Ecto neural progenitor cell (in vitro differentiated cells): ENCODE data around the gene ACAD11.
"Not testable (repeated sequence)": the region's sequence is repeated elsewhere in the genome, so short reads cannot be mapped to it uniquely, and the experiment has no call there.

ENCODE experiments used
- DNase-seq: peaks from one replicate; pipeline ENCODE4 v3.0.0-alpha.2; 2018; ENCODE audit warnings: low spot score

Gene ACAD11

DNA sequence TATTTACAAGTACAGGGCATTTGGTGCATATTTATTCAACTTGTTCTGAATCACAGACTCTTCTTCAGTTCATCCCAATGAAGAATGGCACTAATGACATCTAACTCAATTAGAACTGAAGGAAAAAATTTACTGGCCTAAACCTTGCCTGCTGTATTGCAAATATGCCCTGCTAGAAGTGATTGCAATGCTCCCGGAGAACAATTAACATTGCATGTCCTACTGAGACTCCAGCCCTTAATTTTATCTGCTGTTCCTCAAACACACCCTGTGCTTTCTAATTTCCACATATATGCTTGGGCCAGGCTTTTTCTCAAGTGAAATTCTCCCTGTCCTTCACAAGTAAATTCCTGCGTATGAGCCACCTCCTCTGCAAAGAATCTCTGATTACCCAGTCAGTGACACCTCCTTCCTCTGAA lies 54.2 kb downstream of the ACAD11 start:
- DNase-seq = no peak

DNA sequence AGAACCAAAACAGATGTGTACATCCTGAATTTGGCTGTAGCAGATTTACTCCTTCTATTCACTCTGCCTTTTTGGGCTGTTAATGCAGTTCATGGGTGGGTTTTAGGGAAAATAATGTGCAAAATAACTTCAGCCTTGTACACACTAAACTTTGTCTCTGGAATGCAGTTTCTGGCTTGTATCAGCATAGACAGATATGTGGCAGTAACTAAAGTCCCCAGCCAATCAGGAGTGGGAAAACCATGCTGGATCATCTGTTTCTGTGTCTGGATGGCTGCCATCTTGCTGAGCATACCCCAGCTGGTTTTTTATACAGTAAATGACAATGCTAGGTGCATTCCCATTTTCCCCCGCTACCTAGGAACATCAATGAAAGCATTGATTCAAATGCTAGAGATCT lies 59.0 kb downstream of the ACAD11 start:
- not testable (repeated sequence) for DNase-seq

DNA sequence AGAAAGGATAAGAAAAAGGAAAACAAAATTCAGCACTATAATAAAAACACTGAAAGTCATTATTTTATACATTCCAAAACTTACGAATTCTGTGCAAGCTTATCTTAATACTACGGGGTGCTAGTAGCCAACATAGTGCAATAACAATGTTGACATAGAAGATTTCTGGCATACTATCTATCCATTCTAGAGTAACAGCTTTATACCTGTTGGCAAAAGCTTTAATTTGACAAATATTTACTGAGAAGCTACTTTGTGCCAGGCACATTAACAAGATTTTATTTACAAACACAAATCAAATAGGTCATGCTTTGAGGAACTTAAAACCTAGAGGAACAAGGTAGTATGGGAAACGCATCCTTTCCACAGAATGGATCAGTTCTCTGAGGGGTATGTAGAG lies 61.4 kb downstream of the ACAD11 start:
- no peak for DNase-seq

DNA sequence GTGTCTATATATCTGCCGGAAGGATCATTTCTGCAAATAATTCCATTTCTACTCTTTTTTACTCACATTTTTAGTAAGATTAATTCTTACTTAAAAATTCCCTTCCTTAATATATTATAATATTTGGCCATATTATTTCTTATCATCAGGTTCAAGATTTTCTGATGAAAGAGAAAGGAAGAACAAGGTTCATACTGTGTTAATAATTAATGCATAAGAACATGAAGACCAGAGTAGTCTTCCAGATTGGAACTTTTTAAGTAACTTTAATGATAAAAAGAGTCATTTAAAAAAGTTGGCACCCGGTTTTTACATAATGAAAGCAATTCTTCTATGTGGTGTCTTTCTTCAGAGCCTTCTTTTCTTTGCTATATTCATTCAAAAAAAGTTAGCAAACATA lies 61.9 kb downstream of the ACAD11 start:
- no peak for DNase-seq

DNA sequence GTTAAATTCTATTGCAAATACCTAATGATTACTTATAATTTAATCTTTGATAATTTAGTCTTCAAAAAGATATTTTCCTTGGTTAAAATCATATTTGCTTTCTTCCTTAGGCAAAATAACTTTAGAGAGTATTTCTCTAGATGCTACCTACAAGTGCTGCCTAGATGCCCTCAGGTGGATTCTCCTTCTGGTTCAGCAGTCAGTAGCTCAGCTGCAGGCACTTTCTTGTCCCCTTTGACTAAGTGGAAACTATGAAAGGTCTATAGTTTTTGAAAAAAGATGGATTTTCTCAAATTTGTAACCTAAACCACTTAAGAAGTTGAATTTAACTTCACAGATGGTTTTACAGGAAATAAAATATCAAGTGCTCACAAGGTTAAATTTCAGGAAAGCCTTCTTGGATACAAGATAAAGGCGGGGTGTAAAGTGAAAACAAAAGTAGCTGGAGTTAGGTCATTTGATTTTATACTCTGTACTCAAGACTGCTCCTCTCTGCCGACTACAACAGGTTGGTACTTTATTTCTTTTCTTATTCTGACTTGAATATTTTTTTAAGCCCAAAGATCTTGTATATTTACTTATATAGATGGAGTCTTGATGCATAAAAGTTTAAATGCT lies 62.7 kb downstream of the ACAD11 start, which contains the start of gene ACKR4:
ACKR4 (plus strand) TSS at position 455 of the 618 bp plus-strand sequence. CDS start 3,128 bp downstream, outside the sequence.
- no peak for DNase-seq

DNA sequence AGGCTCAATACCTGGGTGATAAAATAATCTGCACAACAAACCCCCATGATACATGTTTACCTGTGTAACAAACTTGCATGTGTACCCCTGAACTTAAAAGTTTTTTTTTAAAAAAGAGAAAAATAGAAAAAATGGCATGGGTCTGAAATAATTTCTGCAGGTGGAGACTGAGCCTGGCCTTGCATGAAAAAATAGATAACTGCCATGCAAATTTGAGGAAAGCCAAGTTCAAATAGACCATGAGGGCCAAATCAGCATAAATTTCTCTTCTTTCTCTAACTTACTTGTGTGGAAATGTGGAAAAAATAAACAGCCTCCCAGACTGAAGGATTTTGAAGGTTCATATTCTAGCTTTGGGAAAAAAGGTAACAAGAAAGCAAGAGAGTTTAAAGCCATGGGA lies 63.3 kb downstream of the ACAD11 start:
- DNase-seq = no peak

DNA sequence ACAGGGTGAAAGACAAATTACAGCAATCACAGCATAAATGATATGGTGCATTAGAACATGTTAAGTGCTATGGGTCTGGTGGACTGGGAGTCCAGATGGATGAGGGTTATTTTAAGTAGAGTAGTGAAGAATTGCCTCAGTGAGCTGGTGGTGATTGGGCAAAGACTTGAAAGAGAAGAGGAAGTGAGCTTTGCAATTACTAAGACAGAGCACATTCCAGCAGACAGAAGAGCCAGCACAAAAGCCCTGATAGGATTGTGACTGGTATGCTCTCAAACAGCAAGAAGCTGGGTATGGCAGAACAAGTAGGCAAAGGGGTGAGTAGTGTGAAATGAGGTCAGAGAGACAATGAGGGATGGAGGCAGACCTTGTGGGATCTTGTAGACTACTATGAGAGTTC lies 64.6 kb downstream of the ACAD11 start:
- no peak for DNase-seq

DNA sequence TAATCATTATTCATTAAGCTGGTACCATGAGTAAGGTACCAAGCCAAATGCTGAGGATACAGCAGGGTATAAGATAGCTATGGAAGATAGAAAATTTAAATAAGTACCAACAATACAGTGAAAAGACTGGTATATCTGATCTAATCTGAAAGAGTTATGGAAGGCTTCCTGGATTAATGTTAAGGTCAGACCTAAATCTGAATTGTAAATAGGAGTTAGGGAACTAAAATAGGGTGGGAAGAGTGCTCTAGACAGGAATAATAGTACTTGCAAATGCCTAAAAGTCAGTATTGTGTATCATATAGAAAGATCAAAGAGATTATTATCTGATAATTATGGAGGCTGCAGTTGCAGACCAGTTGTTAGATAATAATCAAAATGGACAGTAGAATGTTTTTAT lies 65.1 kb downstream of the ACAD11 start:
- DNase-seq = no peak

DNA sequence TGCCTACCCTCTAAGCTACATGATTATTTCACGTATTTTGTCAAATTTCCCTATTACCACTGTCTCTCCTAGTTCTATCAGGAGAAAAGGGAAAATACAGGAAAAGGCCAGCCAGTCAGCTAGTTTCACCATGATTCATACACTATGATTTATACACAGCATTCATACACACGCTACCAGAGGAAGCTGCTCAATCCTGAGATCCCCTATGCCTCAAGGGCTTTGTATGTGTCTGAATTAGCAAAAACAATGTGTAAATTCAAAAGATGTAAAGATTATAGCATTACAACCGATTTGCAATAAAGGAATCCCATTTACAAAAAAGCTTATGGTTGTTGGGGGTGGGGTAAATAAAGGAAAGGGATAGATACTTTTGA lies 65.7 kb downstream of the ACAD11 start:
- DNase-seq = no peak

DNA sequence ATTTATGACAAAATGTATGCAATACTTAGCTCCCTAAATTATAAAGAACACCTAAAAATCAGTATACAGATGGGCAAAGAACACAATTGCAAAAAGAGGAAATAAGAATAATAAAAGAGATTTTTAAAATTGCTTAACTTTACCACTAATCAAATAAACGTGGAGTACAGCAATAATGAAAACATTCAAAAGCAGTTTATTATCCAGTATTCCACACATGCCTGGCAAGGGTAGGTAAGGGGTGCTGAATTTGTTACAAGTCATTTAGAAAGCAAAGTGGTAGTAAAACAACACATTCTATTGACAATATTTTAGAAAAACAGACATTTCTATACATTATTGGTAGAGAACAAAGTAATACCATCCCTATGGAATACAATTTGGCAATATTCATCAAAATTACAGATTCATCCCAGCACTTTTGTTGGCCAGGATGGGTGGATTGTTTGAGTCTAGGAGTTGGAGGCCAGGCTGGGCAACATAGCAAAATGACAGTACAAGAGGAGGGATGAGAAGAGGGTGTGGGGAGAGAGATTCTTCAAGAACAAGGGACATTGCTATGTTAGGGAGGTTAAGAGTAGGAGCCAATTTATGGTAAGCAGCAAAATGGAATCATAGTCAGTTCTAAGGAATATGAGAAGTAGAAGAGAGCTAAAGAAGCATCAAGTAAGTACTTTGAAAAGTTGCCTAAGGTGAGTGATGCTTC lies 66.2 kb downstream of the ACAD11 start:
- DNase-seq = no peak

DNA sequence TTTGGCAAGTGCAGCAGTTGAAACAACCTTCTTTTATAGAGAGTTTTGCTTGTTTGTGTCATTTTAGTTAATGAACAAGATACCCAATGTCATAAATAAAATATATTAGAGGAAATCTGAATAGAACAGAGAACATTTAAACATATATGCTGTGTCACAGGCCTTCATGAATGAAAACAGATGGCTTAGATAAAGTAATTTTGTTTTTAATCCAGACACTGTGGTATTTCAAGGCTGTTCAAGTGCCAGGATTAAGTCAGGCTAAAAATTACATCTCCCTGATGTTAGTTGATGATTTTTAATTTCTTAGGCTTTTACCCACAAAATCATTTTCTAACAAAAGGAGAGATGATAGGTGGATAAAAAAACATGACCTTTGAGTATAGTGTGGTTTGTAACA lies 67.4 kb downstream of the ACAD11 start:
- DNase-seq = no peak

DNA sequence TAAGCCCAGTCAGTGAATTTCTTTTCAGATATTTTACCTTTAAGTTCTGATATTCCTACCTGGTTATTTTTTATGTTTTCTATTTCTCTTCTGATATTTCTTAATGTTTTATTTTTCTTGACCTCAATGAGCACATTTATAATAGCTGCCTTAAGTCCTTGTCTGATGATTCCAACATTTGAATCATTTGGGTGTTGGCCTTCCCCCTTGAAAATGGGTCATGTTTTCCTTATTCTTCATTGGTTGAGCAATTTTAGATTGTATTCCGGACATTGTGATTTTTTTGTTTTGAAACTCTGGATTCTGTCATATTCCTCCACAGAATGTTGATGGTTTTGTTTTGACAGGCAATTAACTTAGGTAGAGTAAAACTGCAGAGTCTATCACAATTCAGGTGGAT lies 72.2 kb downstream of the ACAD11 start:
- DNase-seq = no peak

DNA sequence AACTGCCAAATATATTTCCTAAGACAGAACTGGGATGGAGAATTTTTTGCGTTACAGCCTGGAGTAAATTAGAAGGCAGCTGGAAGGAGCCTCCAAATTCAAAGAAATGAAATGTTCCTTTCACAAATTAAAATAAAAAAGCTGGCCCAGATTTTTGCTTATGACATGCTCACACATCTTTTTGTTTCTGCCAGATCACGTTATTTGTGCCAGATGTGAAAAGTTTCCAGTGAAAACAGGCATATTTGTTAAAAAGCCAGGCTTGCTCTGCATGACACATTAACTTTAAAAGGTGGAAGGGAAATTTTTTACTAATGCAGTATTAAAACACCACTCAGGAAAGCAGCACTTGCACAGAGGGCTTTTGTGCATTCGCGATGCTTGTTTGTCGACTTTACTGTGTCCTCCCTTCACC lies 85.8 kb downstream of the ACAD11 start:
- no peak for DNase-seq

DNA sequence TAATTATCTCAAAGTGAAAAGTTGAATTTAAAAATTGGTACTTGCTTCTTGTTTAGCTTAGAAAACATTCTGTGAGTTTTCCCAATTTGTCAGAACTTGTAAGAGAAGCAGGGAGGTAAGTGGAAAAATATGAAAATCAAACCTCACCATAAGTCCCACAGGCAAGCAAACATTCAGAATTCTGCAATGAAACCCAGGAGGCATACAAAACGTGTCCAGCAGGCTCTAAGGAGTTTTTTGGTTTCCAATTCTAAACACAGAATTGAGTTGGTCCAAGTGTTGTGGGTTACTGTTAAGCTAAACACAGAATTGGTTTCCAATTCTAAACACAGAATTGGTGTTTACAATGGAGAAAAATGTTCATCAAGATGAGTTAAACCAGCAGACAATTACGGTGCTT lies 89.6 kb downstream of the ACAD11 start:
- DNase-seq = no peak

DNA sequence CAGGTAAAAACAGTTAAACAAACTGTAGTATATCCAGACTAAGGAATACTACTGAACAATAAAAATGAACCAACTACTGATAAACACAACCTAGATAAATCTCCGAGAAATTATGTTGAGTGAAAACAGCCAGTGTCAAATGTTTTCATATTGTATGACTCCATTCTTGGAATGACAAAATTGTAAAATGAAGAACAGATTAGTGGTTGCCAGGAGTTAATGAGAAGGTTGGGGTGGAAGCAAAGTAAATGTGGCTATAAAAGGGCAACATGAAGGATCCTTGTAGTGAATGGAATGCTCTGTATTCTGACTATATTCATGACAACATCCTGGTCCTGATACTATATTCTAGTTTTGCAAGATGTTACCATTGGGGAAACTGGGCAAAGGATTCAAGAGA lies 90.0 kb downstream of the ACAD11 start:
- DNase-seq = no peak

DNA sequence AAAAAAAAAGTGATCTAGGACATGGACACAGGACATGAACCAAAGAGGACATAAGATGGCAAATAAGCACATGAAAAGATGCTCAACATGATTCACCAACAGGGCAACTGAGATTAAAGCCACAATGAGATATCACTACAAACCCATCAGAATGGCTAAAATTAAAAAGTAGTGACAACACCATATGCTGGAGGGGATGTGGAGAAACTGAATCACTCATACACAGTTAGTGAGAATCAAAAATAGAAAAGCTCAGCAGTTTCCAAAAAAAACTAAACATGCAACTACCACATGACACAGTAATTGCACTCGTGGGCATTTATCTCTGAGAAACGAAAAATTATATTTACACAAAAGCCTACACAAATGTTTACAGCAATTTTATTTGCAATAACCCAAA lies 90.5 kb downstream of the ACAD11 start:
- no peak for DNase-seq

DNA sequence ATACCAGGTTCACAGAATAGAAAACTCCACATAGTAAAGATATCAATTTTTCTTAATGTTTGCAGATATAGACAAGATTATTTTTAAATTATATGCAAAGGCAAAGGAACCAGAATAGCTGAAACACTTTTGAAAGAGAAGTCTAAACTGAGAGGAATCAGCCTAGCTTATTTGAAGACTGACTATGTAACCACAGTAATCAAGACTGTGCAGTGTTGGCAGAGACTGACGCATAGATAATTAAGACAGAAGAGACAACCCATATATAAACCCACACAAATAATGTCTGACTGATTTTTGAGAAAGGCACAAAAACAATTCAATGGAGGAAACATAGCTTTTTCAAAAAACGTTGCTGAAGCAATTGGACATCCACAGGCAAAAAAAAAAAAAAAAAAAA lies 91.2 kb downstream of the ACAD11 start:
- DNase-seq = no peak

DNA sequence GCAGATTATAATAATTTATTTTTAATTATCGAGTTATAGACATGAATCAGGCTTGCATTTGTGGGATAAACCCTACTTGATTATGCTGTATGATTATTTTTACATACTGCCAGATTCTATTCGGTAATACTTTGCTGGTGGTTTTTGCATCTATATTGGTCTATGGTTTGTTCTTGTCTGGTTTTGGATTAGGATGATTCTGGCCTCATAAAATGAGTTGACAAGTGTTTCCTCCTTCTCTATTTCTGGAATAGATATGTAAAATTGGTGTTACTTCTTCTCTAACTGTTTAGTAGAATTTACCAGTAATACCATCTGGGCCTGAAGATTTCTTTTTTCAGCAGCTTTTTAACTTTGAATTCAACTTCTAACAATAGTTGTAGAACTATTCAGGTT lies 95.5 kb downstream of the ACAD11 start:
- DNase-seq = no peak

DNA sequence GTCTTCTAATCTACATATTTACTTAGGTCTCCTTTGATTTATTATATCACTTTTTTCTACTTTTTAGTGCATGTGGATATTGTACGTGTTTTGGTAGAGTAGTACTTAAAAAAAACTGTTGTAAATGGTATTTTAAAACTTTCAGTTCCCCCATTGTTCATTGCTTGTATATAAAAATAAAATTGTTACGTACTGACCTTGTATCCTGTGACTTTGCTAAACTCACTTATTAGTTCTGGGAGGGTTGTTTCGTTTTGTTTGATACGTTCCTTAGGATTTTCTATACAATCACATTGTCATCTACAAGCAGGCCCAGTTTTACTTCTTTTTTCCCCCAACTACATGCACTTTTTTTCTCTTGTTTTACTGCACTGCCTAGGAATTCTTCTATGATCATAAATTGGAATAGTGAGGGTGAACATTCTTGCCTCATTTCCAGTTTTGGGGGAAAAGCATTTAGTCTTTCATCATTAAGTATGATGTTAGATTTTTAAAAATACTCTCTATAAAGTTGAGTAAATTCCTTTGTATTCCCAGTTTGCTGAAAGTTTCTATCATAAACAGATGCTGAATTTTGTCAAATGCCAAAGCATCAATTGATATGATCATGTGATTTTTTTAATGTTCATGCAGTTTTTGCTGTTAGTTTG lies 96.1 kb downstream of the ACAD11 start:
- no peak for DNase-seq

DNA sequence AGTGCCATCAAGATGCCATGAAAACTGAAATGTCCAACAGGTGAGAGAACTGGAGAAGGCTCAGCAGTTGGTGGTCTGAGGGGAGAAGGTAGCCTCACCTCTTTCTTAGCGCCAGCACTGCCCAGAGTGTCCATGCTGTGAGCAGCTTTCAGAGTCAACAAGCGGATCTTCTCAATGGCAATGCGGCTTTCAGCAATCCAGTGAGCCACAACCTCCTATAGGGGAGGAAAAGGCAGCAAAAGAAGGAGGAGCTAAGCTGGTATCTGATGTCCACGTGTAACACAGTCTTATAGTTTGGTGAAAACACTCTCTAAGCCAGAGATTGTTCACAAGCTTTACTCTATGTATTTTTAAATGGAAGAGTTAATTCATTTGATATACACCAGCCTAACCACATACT lies 98.6 kb downstream of the ACAD11 start:
- DNase-seq = no peak

DNA sequence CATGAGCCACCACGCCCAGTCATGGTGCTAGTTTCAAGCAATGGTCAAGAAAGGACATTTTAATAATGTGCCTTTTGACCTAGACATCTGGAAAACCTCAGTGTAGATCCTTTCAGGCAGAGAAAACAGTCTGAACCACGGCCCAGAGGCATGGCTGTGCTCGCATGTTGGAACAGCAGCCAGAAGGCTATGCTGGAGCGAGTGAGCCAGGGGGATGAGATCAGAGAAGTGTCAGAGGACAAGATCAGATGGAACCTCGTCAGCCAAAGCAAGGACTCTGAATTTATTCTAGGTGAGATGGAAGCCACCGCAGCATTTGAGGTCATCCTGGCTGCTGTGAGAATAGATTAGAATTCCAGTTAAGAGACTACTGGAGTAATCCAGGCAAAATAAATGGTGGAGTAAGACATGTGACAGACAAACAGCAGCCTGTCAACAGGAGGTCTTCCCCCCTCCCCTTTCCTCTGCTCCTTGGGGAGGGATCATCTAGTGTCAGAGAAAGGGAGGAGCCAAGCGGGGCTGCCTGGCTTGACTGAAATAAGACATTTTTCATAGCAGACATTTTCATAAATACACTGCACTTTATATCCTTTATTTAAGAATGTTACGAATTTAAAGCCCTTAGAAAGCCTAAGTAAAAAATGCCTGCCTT lies 103.0 kb downstream of the ACAD11 start:
- no peak for DNase-seq

DNA sequence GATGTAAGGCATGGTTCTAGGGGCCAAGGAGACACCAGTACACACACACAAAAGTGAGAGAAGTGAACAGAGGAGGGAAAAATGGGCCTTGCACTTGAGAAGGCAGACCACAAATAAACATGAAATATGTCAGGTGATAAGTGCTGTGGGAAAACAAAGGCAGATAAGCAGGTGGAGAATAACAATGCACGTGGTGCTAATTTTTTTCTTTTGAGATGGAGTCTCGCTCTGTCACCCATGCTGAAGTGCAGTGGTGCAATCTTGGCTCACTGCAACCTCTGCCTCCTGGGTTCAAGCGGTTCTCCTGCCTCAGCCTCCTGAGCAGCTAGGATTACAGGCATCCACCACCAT lies 103.6 kb downstream of the ACAD11 start:
- DNase-seq = not testable (repeated sequence)
